HG03064 (cell line): ENCODE data around the gene PXYLP1.

ENCODE experiments used
- ATAC-seq: cut with Tn5 transposase; IDR thresholded peaks from one replicate; pipeline ENCODE4 v1.9.1; 2021; ENCODE audit warnings: low read depth; ENCODE audit not compliant: unreplicated experiment

Gene PXYLP1

DNA sequence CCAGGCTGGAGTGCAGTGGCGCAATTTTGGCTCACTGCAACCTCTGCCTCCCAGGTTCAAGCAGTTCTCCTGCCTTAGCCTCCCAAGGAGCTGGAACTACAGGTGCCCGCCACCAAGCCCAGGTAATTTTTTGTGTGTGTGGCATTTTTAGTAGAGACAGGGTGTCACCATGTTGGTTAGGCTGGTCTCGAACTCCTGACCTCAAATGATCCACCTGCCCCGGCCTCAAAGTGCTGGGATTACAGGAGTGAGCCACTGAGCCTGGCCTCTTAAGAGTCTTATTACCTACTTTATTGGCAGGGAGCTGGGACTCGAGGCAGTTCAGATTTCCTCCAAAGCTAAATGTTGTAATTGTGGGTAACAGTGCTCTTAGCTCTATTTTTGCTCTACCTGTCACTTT, 16.4 kb downstream of the PXYLP1 start:
- ATAC-seq = no peak

DNA sequence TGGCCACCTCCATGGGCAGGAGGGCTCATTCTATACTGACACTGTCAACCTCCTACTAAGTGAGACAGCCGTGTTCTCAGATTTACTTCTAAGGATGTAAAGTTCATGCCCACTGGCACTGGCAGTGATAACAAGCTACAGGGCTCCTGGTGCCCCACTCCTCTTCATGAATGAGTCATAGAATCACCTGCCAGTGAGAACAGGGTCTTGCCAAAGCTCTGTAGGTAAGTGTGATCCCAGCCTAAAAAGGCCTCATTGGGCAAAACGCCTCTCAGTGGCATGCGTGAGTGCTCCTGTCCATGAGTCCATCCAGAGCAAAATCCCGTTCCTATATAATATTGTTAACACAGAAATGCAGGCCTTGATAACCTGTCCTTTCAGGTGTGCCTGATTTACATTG, 17.4 kb downstream of the PXYLP1 start:
- ATAC-seq = no peak

GRCh38 chr3:141250342-141250741, 18.7 kb downstream of the PXYLP1 start:
- no peak for ATAC-seq

- ATAC-seq = no peak
Measured at GRCh38 chr3:141250828-141251227, 19.2 kb downstream of the PXYLP1 start.

DNA sequence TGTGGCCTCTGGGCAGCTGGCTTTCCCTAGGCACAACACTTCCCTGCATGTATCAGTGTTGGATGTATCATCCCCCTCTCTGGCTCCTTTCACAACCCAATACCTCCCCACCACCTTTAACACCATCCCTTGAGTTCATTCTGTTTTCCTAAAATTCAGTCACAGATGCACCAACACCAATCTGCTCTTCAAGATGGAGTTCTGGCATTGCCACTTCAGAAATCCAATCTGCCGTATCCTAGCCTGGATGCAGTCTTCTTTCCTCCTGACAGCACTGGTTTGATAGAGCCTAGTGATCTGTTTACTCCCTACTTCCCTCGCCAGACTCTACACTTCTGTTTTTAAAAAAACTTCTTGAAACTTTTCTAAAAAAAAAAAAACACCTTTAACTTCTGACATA, 21.7 kb downstream of the PXYLP1 start:
- no peak for ATAC-seq

GRCh38 chr3:141253811-141254210, 22.2 kb downstream of the PXYLP1 start:
- no peak for ATAC-seq

DNA sequence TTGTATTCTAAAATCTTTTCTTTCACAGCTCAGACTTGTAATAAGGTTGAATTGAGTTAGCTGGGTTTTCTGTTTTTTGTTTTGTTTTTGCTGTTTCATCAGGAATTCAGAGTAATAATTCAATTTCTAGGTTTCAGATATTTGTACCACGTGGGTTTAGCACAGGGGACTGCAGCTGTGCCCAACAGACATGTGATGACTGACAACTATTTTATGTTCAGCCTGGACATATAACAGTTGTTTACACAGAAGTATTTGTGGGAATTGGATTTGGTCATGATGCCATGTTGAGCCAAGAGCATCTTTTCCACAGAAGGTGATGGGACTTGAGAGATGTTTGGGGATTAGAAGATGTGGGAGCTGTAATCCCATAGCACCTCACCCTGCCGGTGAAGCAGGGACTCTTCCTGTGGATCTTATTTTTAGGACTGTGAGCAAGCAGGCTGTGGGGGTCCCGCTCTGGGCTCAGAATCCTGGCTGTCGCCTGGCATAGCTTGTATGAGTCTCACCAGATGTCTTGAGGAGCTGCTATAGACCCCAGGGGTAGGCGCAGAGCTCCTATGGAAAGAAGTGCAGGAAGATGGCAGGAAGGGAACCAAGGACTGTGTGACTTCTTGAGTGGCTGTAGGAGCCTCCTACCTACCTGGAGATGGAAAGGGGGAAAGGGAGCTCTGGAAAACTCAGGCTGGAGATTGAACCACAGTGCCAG, 23.7 kb downstream of the PXYLP1 start:
- no peak for ATAC-seq

GRCh38 chr3:141255846-141256261, 24.2 kb downstream of the PXYLP1 start:
- no peak for ATAC-seq

GRCh38 chr3:141256820-141257219, 25.2 kb downstream of the PXYLP1 start:
- no peak for ATAC-seq

DNA sequence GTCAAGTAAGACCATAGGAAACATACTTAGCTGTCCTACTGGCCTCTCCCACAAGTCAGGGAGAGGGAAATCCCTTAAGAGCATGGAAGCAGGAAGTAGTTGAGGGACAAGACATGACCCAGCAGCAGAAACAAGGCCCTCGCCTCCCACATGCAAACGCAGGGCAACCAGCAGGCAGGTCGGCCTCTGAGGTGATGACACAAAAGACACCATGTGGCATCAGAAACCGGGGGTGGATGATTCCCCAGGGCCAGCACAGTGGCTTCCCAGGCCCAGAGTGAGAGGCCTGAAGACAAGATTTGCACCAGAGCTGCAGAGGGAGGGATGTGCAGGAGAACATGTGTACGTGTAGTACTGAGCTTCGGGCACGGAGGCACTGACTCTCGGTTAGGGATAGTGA, 26.3 kb downstream of the PXYLP1 start:
- ATAC-seq = no peak

DNA sequence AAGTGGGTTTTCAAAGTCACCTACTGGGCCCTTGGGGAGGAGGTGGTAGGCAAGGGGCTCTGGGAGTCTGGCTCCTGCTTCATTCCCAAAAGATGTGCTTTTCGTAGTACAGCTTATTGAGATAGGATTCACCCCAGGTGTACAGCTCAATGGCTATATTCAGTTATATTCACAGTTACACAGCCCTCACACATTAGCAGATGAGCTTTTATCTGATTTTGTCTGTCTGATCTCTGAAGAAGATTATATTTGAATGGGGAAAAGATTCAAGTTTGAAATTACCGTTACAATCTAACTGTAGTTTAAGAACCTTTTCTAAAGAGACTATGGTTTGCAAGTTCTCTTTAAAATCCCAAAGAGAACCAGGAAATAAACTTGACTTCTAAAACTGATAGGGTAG, 27.3 kb downstream of the PXYLP1 start:
- no peak for ATAC-seq

DNA sequence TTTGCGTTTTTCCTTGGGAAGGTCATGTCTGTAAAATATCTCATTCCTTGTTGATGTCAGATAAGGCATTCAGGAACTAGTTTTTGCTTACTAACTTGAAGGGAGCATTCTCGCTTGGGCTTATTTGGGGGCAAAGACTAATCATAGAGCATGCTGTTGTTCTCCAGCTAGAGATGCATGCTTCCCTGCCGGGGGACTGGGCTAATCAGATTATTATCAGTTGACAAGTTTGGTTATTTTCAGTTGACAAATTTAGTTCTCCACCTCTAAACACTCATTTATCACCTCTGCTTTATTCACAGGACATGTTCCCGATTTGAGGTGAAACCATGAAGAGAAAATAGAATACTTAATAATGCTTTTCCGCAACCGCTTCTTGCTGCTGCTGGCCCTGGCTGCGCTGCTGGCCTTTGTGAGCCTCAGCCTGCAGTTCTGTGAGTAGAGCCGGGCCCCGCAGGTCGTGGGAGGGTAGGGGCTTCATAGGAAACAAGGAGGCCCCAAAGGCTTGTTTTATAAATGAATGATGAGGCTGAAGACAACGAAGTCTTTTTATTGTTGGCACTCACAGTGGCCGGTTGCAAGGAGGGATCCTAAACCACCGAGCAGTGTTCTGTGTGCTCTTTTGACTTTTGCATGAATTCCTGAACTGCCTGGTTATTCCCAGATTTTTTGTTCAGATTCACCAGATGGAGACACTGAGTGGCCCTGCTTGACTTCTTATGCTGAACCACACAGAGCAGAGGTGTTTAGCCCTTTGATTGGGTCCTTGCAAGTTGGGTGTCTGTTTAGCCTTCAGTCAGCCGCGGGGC, 28.4 kb downstream of the PXYLP1 start:
- ATAC-seq = no peak

DNA sequence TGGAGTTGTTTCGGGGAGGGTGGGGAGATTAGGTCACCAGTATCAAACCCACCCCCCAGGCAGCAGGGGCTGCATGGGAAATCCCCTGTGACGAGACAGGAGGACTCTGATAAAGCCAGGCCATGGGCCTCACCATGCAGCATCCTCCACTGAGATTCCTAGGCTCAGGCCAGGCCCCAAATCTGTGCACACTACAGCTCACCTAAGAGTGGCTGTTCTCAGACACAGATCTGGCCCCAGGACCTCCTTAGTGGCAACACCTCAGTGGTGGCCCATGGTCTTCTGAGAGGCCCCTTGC, 29.0 kb downstream of the PXYLP1 start:
- no peak for ATAC-seq

DNA sequence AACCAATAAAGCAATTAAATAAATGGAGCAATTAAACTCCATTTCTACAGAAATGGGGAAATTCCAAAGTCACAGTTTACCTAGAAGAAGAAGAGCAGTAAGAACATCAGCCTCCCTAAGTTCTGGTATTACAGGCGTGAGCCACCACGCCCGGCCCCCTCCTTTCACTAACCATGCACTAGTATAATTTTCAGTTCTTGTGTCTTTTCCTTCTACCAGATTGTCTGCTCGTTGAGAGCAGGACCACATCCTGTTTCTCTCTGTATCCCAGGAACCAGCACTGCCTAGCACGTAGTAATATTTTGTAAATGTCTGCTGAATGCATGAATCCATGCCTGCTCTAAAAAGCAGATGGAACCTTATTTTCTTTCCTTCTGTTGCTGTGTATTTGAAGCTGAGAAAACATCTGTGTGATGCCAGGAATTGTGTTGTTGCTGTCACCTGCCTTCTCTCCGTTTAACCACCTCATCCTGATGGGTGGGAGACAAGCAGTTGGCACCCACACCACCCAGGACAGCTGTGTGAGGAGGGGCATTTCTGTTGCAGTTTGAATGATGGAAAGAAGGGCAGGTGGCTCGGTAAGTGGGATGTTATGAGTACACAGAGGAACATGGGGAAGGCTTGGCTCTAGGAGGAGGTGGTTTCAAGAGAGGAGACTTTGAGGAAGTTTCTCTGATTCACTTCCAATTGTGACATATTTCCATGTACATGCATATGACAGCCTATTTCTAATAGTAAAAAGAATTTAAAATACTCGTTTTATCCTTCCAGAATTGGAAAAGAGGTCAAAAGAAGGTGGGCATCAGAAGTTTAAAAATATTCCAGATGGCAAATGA, 30.1 kb downstream of the PXYLP1 start:
- ATAC-seq = no peak

DNA sequence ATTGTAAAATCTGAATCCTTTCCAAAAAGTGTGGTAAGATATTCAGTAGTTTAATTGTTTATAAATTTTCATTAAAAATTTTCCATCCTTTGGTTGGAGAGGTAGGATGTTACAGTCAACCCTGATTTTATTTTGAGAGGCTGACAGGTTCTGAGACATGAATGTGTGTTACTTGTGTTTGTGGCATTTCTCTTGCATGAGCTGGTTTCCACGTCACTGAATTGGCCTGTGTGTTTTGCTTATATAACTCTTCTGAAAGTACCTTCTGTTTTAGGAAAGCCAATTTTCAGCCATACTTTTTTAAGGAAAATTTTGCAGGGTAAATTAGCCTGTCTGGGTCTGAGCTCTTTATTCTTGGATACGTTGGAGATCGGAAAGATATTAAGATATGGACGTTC, 30.7 kb downstream of the PXYLP1 start:
- no peak for ATAC-seq

GRCh38 chr3:141266186-141266585, 34.6 kb downstream of the PXYLP1 start:
- no peak for ATAC-seq

- no peak for ATAC-seq
Measured at GRCh38 chr3:141266797-141267555, 35.4 kb downstream of the PXYLP1 start.

DNA sequence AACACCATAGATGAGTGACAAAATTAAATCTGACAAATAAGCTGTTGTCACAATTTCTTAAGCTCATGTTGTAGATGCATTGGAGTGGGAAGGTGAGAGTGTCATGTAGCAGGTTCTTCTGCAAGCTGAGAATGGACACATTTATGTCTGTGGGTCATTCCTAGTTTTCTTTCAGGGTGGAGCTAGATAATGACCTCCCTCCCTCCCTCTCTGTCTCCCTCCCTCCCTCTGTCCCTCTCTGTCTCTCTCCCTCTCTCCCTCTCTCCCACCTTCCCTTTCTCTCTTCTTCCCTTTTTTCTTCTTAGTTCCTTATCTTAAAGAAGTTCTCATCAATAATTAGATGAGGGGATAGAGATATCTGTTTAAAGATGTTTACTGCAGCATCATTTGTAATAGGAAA, 36.0 kb downstream of the PXYLP1 start:
- no peak for ATAC-seq

DNA sequence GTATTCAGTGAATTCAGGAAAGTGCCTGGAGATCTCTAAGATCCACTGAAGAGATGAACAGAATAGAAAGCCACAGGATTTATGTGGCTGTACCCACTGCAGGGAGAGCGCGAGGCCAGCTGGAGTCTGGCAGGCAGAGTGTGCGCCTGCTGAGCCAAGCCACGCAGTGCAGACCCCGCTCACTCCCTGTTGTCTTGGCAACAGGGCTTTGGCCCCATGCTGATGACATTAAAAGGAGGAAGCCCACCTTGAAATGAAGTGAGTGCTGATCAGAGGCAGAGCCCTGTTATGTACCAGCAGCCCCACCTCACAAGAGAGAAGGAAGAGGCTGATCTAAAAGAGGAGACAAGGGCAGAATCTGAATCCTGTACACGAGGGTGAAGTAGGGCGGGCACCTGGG, 36.7 kb downstream of the PXYLP1 start:
- no peak for ATAC-seq

- ATAC-seq = no peak
Measured at GRCh38 chr3:141268791-141269190, 37.2 kb downstream of the PXYLP1 start.

DNA sequence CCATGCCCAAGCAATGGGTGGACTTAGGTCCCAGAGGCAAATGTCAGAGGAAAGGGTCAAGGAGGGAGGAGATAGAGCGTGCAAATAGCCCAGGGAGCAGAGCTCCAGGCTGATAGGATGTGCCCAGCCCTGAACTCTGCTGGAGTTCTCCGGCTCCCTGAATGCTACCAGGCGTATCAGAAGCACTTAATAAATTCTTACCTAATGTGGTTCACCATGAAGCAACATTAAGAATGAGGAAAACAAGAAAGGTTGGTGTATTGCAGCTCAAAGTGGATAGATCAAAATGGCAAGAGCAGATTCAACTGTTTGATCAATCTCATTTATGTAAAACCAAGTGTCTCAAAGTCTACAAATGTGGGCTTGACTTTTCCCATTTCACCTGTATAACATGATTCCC, 38.3 kb downstream of the PXYLP1 start:
- no peak for ATAC-seq
